AG10803 (cell line): Measurements from ENCODE around the gene CADPS2.

Source experiments
- DNase-seq: peaks from one replicate; pipeline ENCODE4 v3.0.0; 2010; ENCODE audit warnings: low read depth
- H3K4me3 ChIP-seq: 2 replicates; pipeline ENCODE4 v1.5.1; 2011; ENCODE audit warnings: mild to moderate bottlenecking, low read length, control low read depth
- CTCF ChIP-seq: conservative IDR thresholded peaks from 2 replicates; pipeline ENCODE4 v1.5.1; 2011; ENCODE audit warnings: mild to moderate bottlenecking, low read length, control low read depth, inconsistent platforms

The CADPS2 gene

GRCh38 chr7:122485856-122486255 lies 400.4 kb downstream of the CADPS2 start:
- TF ChIP-seq CTCF: no peak
- peak; percentile 62 for DNase-seq
- H3K4me3 ChIP-seq: no peak overlapping the region

GRCh38 chr7:122482212-122482611 lies 404.0 kb downstream of the CADPS2 start:
- TF ChIP-seq CTCF: no peak
- no peak overlapping the region for H3K4me3 ChIP-seq
- no peak for DNase-seq

GRCh38 chr7:122470859-122471258 lies 415.4 kb downstream of the CADPS2 start:
- no peak for TF ChIP-seq CTCF
- H3K4me3 ChIP-seq: no peak overlapping the region
- DNase-seq: no peak

- DNase-seq: no peak
- no peak for TF ChIP-seq CTCF
- no peak overlapping the region for H3K4me3 ChIP-seq
Measured at GRCh38 chr7:122468945-122469344, 417.3 kb downstream of the CADPS2 start.

- no peak overlapping the region for H3K4me3 ChIP-seq
- no peak for TF ChIP-seq CTCF
- DNase-seq: no peak
Measured at GRCh38 chr7:122467661-122468449, 418.4 kb downstream of the CADPS2 start.

- H3K4me3 ChIP-seq: no peak overlapping the region
- no peak for TF ChIP-seq CTCF
- no peak for DNase-seq
Measured at GRCh38 chr7:122465296-122465695, 421.0 kb downstream of the CADPS2 start.

GRCh38 chr7:122463631-122464030 lies 422.6 kb downstream of the CADPS2 start:
- no peak overlapping the region for H3K4me3 ChIP-seq
- no peak for DNase-seq
- TF ChIP-seq CTCF: no peak
